Right lobe of liver (tissue), 6 donors: ENCODE data around the gene C2orf66. TPM values are rescaled to one million over a fixed set of nuclear protein-coding genes. Genes with fewer than 3 reads are reported as not detected.
A peak's percentile ranks its signal among the peaks of the same experiment; 100 is the strongest.

Source experiments
- ATAC-seq, 4 donors: fragments of 200-7000 bp; cut with Tn5 transposase; one replicate each; pipeline ENCODE4 v1.9.1; 2020; ENCODE audit warnings: mild to moderate bottlenecking in 4 of 4, moderate library complexity in 4 of 4
- DNase-seq, 3 donors: peaks; one replicate each; pipeline ENCODE4 v3.0.0-alpha.2; 2020
- H3K27ac ChIP-seq, 3 donors: fragments of 200-600 bp; one replicate each; pipeline ENCODE4 v1.8.0; 2022
- H3K27me3 ChIP-seq, 2 donors: fragments of 200-600 bp; one replicate each; pipeline ENCODE4 v1.8.0; 2022
- H3K36me3 ChIP-seq, 4 donors: fragments of 200-600 bp; sonication (generic) in 1 of 4; one replicate each; pipeline versions ENCODE4 v1.5.1 to v1.8.0; 2017 to 2022; ENCODE audit warnings: control low read depth in 1 of 4
- H3K4me1 ChIP-seq, 4 donors: fragments of 200-600 bp; sonication (generic) in 1 of 4; one replicate each; pipeline versions ENCODE4 v1.5.1 to v1.8.0; 2017 to 2022; ENCODE audit warnings: control low read depth in 1 of 4
- H3K4me3 ChIP-seq, 3 donors: fragments of 200-600 bp; one replicate each; pipeline ENCODE4 v1.8.0; 2022
- H3K9me3 ChIP-seq, 4 donors: fragments of 200-600 bp; sonication (generic) in 1 of 4; one replicate each; pipeline versions ENCODE4 v1.5.1 to v1.8.0; 2017 to 2022; ENCODE audit warnings: control low read depth in 1 of 4
- POLR2A ChIP-seq: fragments of 450-650 bp; IDR thresholded peaks from one replicate; pipeline ENCODE4 v1.6.1; 2017; ENCODE audit warnings: antibody characterized with exemption, mild to moderate bottlenecking
- WGBS: methylation state at CpG from one replicate; pipeline ENCODE4 v1.1.6; 2018; ENCODE audit warnings: low coverage, low lambda C conversion rate; ENCODE audit not compliant: insufficient coverage; ENCODE audit errors: missing lambda C conversion rate; 5-methylcytosine and 5-hydroxymethylcytosine counted together
- intact Hi-C, 2 donors: fragments of 100-400 bp; cut with DNase I; formaldehyde crosslinking; loops; one replicate each; pipeline versions ENCODE4 v1.11.2 to v1.14.1; 2022
- total RNA-seq, 6 experiments: library from RNA; depleted of rRNA in 2 of 6; stranded (reverse); fragments of >200 nt in 2 of 6; fragmentation: NEBNext Ultra II Directional in 3 of 6; extraction: Animal tissue kit (Norgen Biotek cat#: 25700) in 3 of 6; gene quantifications; one replicate each; pipeline versions ENCODE4 v1.1.0 to v1.2.4, GENCODE V29; 2016 to 2023
- TF ChIP-seq, protein P1 (sequence below), 4 donors: fragments of 200-600 bp in 3 of 4; fragments of 450-650 bp in 1 of 4; IDR thresholded peaks; one replicate each; pipeline versions ENCODE4 v1.5.1 to v1.8.0; 2016 to 2022; ENCODE audit warnings: antibody characterized with exemption in 4 of 4, mild to moderate bottlenecking in 2 of 4
- donor health status: DM: no; HTN: yes; CAD: no.
- donor health status: DM: no; HTN: no; CAD: no.
- donor health status: DM: no; HTN: no; CAD: no.
- donor health status: DM: no; HTN: yes; CAD: no.
- donor health status: DM: no; HTN: yes; CAD: no.

C2orf66 gene
- total RNA-seq, 6 experiments from 2014 or later: 1.1 TPM; not detected in 5

DNA sequence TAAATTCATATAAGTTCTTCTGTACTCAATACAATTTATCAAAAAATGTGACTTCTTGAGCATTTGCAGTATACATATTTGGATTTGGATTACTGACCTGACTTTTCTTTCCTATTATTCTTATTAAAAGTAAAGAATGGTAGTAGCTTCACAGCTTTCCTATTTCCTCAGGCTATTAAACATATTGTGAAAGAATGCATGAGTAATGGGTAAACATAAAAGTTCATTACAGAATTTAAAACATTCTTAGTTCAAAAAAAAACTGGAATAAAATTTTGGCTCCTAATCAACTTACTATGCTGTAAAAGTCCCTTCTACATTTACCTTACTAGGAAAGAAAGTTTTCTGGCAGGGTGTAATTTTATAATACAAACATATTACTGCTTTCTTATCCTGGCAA is 27.3 kb upstream of the C2orf66 start:
- H3K4me3 ChIP-seq: no peak overlapping the region
- H3K9me3 ChIP-seq: no peaks in the 10 kb centered on the region
- H3K36me3 ChIP-seq: no peaks in the 10 kb centered on the region
- H3K27me3 ChIP-seq: no peaks in the 10 kb centered on the region
- intact Hi-C loops: no loop called here
- H3K27ac ChIP-seq: no peak overlapping the region
- H3K4me1 ChIP-seq: no peaks in the 10 kb centered on the region
- ATAC-seq: peak in 1 of 4 donors; percentile 53
- DNase-seq: no peak
- TF ChIP-seq, protein P1, sequence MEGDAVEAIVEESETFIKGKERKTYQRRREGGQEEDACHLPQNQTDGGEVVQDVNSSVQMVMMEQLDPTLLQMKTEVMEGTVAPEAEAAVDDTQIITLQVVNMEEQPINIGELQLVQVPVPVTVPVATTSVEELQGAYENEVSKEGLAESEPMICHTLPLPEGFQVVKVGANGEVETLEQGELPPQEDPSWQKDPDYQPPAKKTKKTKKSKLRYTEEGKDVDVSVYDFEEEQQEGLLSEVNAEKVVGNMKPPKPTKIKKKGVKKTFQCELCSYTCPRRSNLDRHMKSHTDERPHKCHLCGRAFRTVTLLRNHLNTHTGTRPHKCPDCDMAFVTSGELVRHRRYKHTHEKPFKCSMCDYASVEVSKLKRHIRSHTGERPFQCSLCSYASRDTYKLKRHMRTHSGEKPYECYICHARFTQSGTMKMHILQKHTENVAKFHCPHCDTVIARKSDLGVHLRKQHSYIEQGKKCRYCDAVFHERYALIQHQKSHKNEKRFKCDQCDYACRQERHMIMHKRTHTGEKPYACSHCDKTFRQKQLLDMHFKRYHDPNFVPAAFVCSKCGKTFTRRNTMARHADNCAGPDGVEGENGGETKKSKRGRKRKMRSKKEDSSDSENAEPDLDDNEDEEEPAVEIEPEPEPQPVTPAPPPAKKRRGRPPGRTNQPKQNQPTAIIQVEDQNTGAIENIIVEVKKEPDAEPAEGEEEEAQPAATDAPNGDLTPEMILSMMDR (IDR thresholded peaks at IDR 0.05): no peak
- TF ChIP-seq POLR2A: no peak

DNA sequence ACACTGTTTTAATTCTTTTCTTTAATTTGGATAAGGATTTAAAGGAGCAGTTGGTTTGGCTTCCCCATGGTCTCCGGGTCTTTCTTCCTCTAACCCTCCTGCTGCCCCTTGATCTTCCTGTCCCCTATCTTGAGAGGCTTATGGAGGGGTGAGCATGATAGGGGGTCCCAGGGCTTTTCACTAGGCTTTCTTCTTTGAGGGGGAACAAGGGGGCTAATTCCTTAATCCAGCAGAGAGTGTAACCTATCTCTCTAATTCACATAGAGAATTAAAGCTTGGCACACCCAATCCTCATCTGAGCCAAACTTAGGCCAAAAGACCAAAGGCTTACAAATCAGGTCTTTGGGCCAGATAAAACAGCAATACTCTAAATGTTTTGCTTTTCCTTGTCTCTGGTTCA is 21.5 kb upstream of the C2orf66 start:
- no peak overlapping the region for H3K27ac ChIP-seq
- H3K4me3 ChIP-seq: no peak overlapping the region
- no peaks in the 10 kb centered on the region for H3K4me1 ChIP-seq
- no peaks in the 10 kb centered on the region for H3K27me3 ChIP-seq
- no peak for DNase-seq
- no peaks in the 10 kb centered on the region for H3K9me3 ChIP-seq
- intact Hi-C loops: no loop called here
- TF ChIP-seq, protein P1 (IDR thresholded peaks at IDR 0.05): no peak
- TF ChIP-seq POLR2A: no peak
- WGBS: 89% methylated on average over 1 of the region's 1 CpG
- ATAC-seq: no peak
- no peaks in the 10 kb centered on the region for H3K36me3 ChIP-seq

DNA sequence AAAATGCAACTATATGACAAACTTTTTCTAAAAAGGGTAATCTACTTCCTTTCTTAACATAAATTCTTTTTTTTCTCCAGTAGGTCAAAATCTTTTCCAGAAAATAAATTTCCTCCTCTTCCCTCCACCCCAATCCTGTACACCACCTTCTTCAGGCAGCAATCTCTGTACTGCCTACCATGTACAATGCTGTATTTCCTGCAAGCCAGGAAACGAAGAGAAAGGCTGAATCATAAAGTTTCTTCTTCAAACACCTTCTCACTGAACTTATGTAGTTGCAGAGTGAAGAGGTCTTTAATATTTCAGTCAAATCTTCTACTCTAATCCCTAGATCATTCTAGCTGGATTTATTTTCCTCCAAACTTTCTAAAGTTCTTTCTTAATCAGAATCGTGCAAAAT is 18.2 kb upstream of the C2orf66 start:
- no peaks in the 10 kb centered on the region for H3K9me3 ChIP-seq

DNA sequence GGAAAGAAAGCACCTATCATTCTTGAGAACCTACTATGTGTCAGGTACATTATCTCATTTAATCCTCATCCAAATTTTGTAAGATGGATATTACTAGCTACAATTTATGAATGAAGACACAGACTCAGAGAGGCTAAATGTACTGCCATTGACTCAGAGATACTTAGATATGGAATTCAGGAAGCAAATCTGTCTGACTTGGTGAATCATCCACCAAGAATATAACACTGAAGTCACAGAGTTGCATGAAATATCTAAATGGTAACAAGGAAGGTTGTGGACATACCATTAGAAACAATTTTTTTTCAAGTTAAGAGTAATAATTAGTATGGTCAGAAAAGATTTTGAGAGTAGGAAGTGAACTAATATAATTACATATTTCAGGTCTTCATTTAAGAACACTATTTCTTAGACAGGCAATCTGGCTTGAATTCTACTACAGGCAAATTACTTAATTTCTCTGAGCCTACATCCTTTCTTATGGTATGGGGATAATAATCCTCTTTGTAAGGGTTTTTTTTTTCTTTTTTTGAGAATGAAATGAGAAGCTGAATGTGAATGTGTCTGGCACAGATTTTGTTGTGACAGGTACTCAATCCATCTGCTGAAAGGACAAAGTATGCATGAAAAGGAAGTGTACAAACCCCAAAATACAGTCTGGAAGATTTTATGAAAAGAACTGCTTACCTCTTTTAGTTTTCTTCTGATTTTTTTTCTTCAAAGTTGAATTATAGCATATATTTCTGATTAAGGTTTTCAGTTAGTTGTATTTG is 14.8 kb upstream of the C2orf66 start:
- intact Hi-C loops: no loop called here
- DNase-seq (no peak), ATAC-seq (no peak)
- Histone ChIP-seq H3K27me3 (no peaks in the 10 kb centered on the region), H3K4me3 (no peak overlapping the region), H3K36me3 (no peaks in the 10 kb centered on the region), H3K27ac (no peak overlapping the region), H3K4me1 (no peaks in the 10 kb centered on the region), H3K9me3 (no peaks in the 10 kb centered on the region)
- TF ChIP-seq, protein P1 (IDR thresholded peaks at IDR 0.05): no peak
- no peak for TF ChIP-seq POLR2A

More for the DNA sequence above, 18.2 kb upstream of the C2orf66 start:
- DNase-seq (no peak), ATAC-seq (no peak)
- no peak for TF ChIP-seq POLR2A
- TF ChIP-seq, protein P1 (IDR thresholded peaks at IDR 0.05): no peak
- no peaks in the 10 kb centered on the region for H3K36me3 ChIP-seq
- H3K4me3 ChIP-seq: no peak overlapping the region
- 51% methylated on average over 2 of the region's 2 CpGs for WGBS
- H3K4me1 ChIP-seq: no peaks in the 10 kb centered on the region
- H3K27me3 ChIP-seq: no peaks in the 10 kb centered on the region
- intact Hi-C loops: no loop called here
- H3K27ac ChIP-seq: no peak overlapping the region

DNA sequence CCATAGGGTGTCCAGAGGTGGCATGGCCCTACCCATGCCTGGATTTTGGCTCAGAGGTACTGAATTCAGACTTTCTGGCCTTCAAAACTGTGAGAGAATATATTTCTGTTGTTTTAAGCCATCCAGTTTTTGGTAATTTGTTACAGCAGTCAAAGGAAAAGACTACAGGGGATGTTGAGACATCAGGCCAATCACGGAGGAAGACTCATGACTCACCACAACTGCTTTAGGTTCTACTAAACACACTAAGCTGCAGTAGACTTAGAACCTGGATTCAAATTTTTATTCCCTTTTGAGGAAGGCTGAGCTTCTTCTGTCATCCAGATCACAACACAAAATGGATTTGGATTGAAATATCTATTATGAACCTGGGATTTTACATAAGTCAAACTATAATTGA is 12.0 kb upstream of the C2orf66 start:
- intact Hi-C loops: no loop called here
- ATAC-seq (no peak), DNase-seq (no peak)
- WGBS: 82% methylated on average over 1 of the region's 1 CpG
- no peak overlapping the region for H3K27ac ChIP-seq
- H3K4me1 ChIP-seq: no peaks in the 10 kb centered on the region
- no peaks in the 10 kb centered on the region for H3K36me3 ChIP-seq
- no peaks in the 10 kb centered on the region for H3K9me3 ChIP-seq
- TF ChIP-seq POLR2A: no peak
- TF ChIP-seq, protein P1 (IDR thresholded peaks at IDR 0.05): no peak
- no peak overlapping the region for H3K4me3 ChIP-seq
- no peaks in the 10 kb centered on the region for H3K27me3 ChIP-seq
